HepG2 (cell line): Measurements from ENCODE around the gene MAP2K5. TPM values are rescaled to one million over a fixed set of nuclear protein-coding genes. Genes with fewer than 3 reads are reported as not detected.

Experiments used
- ATAC-seq: fragments of 200-7000 bp; cut with Tn5 transposase; 3 replicates; pipeline ENCODE4 v1.9.1; 2020; ENCODE audit warnings: mild to moderate bottlenecking, moderate library complexity
- BruUV-seq: library from RNA; stranded (reverse); fragments of 400-500 nt; replicated peaks from 2 replicates; lab custom pipeline; 2021; lab: Mats Ljungman, UMichigan
- CTCF ChIA-PET: fragments of 300-600 bp; formaldehyde crosslinking; extraction: SDS; loops from one replicate; lab custom pipeline; 2021; ENCODE audit warnings: low total read pairs, inconsistent platforms, low intra/inter-chr PET ratio; lab: Yijun Ruan, JAX
- POLR2A ChIA-PET: fragments of 350-600 bp; sonication (Branson Sonifier 250); formaldehyde crosslinking; loops from one replicate; lab custom pipeline; 2020; ENCODE audit warnings: antibody characterized with exemption, inconsistent platforms; lab: Yijun Ruan, JAX
- DNase-seq: peaks from one replicate; pipeline ENCODE4 v3.0.0-alpha.2; 2015; ENCODE audit warnings: low spot score
- FAIRE-seq: peaks from 3 replicates; lab custom pipeline; 2011; peaks lifted over from hg19 to GRCh38; lab: Jason Lieb, UNC
- H2AFZ ChIP-seq: one replicate; pipeline ENCODE4 v1.6.1; 2011; ENCODE audit warnings: low read length, inconsistent platforms
- H3K27ac ChIP-seq: fragments of 300-600 bp; 3 replicates; pipeline ENCODE4 v1.8.0; 2011; ENCODE audit warnings: mixed run types, mild to moderate bottlenecking, mixed read lengths, low read length, inconsistent platforms; ENCODE audit not compliant: insufficient read depth; ENCODE audit errors: extremely low read length
- H3K27me3 ChIP-seq, 2 experiments: fragments of 200-600 bp in 1 of 2; 2 replicates in 1 of 2; 3 replicates in 1 of 2; pipeline versions ENCODE4 v1.6.0 to v1.8.0; 2011; ENCODE audit warnings: low read length in 2 of 2, mild to moderate bottlenecking in 2 of 2, moderate library complexity in 2 of 2, inconsistent platforms in 1 of 2; ENCODE audit not compliant: insufficient read depth in 2 of 2, control insufficient read depth in 1 of 2
- H3K36me3 ChIP-seq, 2 experiments: fragments of 200-600 bp in 1 of 2; replicated peaks in 1 of 2; 2 replicates in 1 of 2; 3 replicates in 1 of 2; pipeline versions ENCODE4 v1.5.1 to v1.8.0; 2011; ENCODE audit warnings: low read length in 2 of 2, inconsistent platforms in 1 of 2; ENCODE audit not compliant: insufficient read depth in 2 of 2, control insufficient read depth in 1 of 2
- H3K4me1 ChIP-seq: 2 replicates; pipeline ENCODE4 v1.5.1; 2012; ENCODE audit warnings: low read length, inconsistent platforms; ENCODE audit not compliant: insufficient read depth
- H3K4me2 ChIP-seq: 2 replicates; pipeline ENCODE4 v1.6.0; 2011; ENCODE audit warnings: low read depth, low read length, inconsistent platforms
- H3K4me3 ChIP-seq, 3 experiments: fragments of 200-600 bp in 1 of 3; sonication (generic), shearing (Covaris generic) in 1 of 3; replicated peaks in 1 of 3; 2 replicates each; pipeline ENCODE4 v1.5.1; 2011 to 2016; ENCODE audit warnings: low read length in 3 of 3, inconsistent platforms in 2 of 3, low read depth in 2 of 3, mild to moderate bottlenecking in 2 of 3, control low read depth in 1 of 3, mixed read lengths in 1 of 3; ENCODE audit not compliant: insufficient read depth in 1 of 3
- H3K79me2 ChIP-seq: one replicate; pipeline ENCODE4 v1.6.1; 2011; ENCODE audit warnings: low read length, inconsistent platforms; ENCODE audit not compliant: insufficient read depth
- H3K9ac ChIP-seq: 2 replicates; pipeline ENCODE4 v1.6.0; 2011; ENCODE audit warnings: mild to moderate bottlenecking, low read depth, low read length, inconsistent platforms; ENCODE audit not compliant: insufficient read depth
- H3K9me3 ChIP-seq: 2 replicates; pipeline ENCODE4 v1.5.1; 2012; ENCODE audit warnings: mild to moderate bottlenecking, low read length
- H4K20me1 ChIP-seq: 2 replicates; pipeline ENCODE4 v1.6.0; 2011; ENCODE audit warnings: inconsistent platforms, mild to moderate bottlenecking, low read length, moderate library complexity; ENCODE audit not compliant: insufficient read depth
- AHDC1 ChIP-seq: sonication (generic); formaldehyde crosslinking; IDR thresholded peaks from 2 replicates; pipeline ENCODE4 v1.5.1; 2020; ENCODE audit warnings: mild to moderate bottlenecking, missing genetic modification reagents, borderline replicate concordance
- CBX5 ChIP-seq: sonication (generic); formaldehyde crosslinking; IDR thresholded peaks from 2 replicates; pipeline ENCODE4 v1.4.0; 2020; ENCODE audit warnings: missing genetic modification reagents, borderline replicate concordance
- CEBPG ChIP-seq: IDR thresholded peaks from 2 replicates; pipeline ENCODE4 v1.6.1; 2016
- ELF3 ChIP-seq: IDR thresholded peaks from 2 replicates; pipeline ENCODE4 v1.6.1; 2016; ENCODE audit warnings: missing genetic modification reagents, missing compliant biosample characterization
- ETV5 ChIP-seq: IDR thresholded peaks from 2 replicates; pipeline ENCODE4 v1.6.1; 2018; ENCODE audit warnings: missing biosample characterization, missing genetic modification reagents, inconsistent platforms, borderline replicate concordance
- MEF2D ChIP-seq: sonication (generic); formaldehyde crosslinking; IDR thresholded peaks from 2 replicates; pipeline ENCODE4 v1.5.1; 2020; ENCODE audit warnings: mild to moderate bottlenecking, missing genetic modification reagents
- NKX3-1 ChIP-seq: sonication (generic); formaldehyde crosslinking; IDR thresholded peaks from 2 replicates; pipeline ENCODE4 v1.5.0; 2020; ENCODE audit warnings: missing genetic modification reagents
- PITX1 ChIP-seq: sonication (generic); formaldehyde crosslinking; IDR thresholded peaks from 2 replicates; pipeline ENCODE4 v1.5.1; 2020; ENCODE audit warnings: mild to moderate bottlenecking, missing genetic modification reagents
- PRDM4 ChIP-seq: sonication (generic); formaldehyde crosslinking; IDR thresholded peaks from 2 replicates; pipeline ENCODE4 v1.9.0; 2021; ENCODE audit warnings: missing genetic modification reagents, borderline replicate concordance
- ZNF160 ChIP-seq: sonication (generic); formaldehyde crosslinking; IDR thresholded peaks from 2 replicates; pipeline ENCODE4 v1.8.0; 2022; ENCODE audit warnings: mild to moderate bottlenecking, inconsistent platforms, missing genetic modification reagents
- ZNF232 ChIP-seq: sonication (generic); formaldehyde crosslinking; IDR thresholded peaks from 2 replicates; pipeline ENCODE4 v1.4.0; 2020; ENCODE audit warnings: missing genetic modification reagents, borderline replicate concordance
- ZNF552 ChIP-seq: sonication (generic); formaldehyde crosslinking; IDR thresholded peaks from 2 replicates; pipeline ENCODE4 v1.9.0; 2022; ENCODE audit warnings: missing genetic modification reagents, mild to moderate bottlenecking, borderline replicate concordance
- ZNF577 ChIP-seq: sonication (generic); formaldehyde crosslinking; IDR thresholded peaks from 2 replicates; pipeline ENCODE4 v1.4.0; 2020; ENCODE audit warnings: mild to moderate bottlenecking, low read depth, missing genetic modification reagents, borderline replicate concordance
- WGBS: methylation state at CpG from one replicate; pipeline ENCODE4 v1.1.6; 2017; ENCODE audit warnings: low lambda C conversion rate; 5-methylcytosine and 5-hydroxymethylcytosine counted together
- in situ Hi-C: cut with HindIII; loops from 2 replicates; pipeline ENCODE4 v1.10.0; 2017; ENCODE audit warnings: low pct_unique_long_range_greater_than_20kb; ENCODE audit not compliant: extremely low pct_ligation_motif_present
- intact Hi-C: fragments of 100-400 bp; cut with micrococcal nuclease; formaldehyde crosslinking; loops from one replicate; pipeline ENCODE4 v1.10.0; 2022; ENCODE audit not compliant: unreplicated experiment
- polyA plus RNA-seq, 8 experiments: library from polyadenylated mRNA; depleted of rRNA in 3 of 8; stranded (reverse) in 7 of 8; unstranded in 1 of 8; fragments of >200 nt; fragmentation: Illumina TruSeq in 4 of 8; extraction: Trizol in 4 of 8; gene quantifications; 2 replicates each; pipeline versions ENCODE4 v1.2.1 to v1.2.3, GENCODE V29; 2011 to 2016; ENCODE audit warnings: low read depth in 4 of 8, missing spikeins in 1 of 8, mixed read lengths in 1 of 8; ENCODE audit not compliant: insufficient read depth in 1 of 8
- total RNA-seq, 5 experiments: library from RNA; depleted of rRNA; stranded (reverse); fragments of >200 nt; fragmentation: Illumina TruSeq; extraction: Trizol; gene quantifications; 2 replicates each; pipeline ENCODE4 v1.2.3, GENCODE V29; 2016; ENCODE audit warnings: low read depth in 1 of 5

MAP2K5 gene
- total and polyA plus RNA-seq, 2 of the 13 experiments (the other 11 are each of a cell fraction or from before 2014, with no cell fraction given), result 4.0 to 4.3 TPM

GRCh38 chr15:67615131-67615534 lies 72.6 kb downstream of the MAP2K5 start (continued):
- TF ChIP-seq ETV5 (CRISPR knock-in tag) (peak; percentile 34; the same call in 1 of the 2 replicates), PITX1 (CRISPR knock-in tag) (peak; percentile 42; the same call in 1 of the 2 replicates), MEF2D (CRISPR knock-in tag) (peak; percentile 20; the same call in 1 of the 2 replicates), CEBPG (peak; percentile 12; the same call in 1 of the 2 replicates), ELF3 (CRISPR knock-in tag) (0 out of 2 replicates have a peak, but pooled peaks have one; percentile 42), AHDC1 (CRISPR knock-in tag) (peak; percentile 66; the same call in 1 of the 2 replicates)

DNA sequence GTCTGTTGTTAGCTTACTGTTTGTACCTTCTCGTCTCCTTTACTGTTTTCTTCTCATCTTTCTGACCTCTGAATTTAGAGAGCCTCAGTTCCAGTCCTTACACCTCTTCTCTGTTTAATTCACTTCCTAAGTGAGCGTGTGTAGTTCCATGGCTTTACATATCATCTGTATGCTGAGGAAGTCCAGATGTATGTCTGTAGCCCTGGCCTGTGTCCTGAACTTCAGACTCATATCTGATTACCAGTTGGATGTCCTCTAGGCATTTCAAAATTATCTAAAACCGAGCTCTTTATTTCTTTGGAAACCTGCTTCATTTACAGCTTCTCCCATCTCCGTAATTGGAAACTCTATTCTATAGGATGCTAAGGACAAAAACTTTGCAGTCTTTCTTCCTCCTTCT lies 75.8 kb downstream of the MAP2K5 start:
- H3K27ac ChIP-seq, result no peak overlapping the region
- CTCF ChIA-PET, result no interaction called here
- no peaks in the 10 kb centered on the region for H3K9me3 ChIP-seq
- FAIRE-seq (no peak), DNase-seq (no peak), ATAC-seq (no peak)
- no peaks in the 10 kb centered on the region for H3K36me3 ChIP-seq
- H3K9ac ChIP-seq, result no peak overlapping the region
- no peak overlapping the region for H3K4me2 ChIP-seq
- no peaks in the 10 kb centered on the region for H3K27me3 ChIP-seq
- in situ Hi-C loops, result no loop called here
- TF ChIP-seq ZNF552 (CRISPR knock-in tag) (no peak), ZNF160 (no peak), NKX3-1 (no peak), ZNF577 (CRISPR knock-in tag) (no peak), PRDM4 (CRISPR knock-in tag) (no peak), CBX5 (CRISPR knock-in tag) (no peak), ZNF232 (CRISPR knock-in tag) (no peak)
- intact Hi-C loops, result no loop called here
- no peak overlapping the region for H3K4me3 ChIP-seq
- POLR2A ChIA-PET, result no interaction called here
- H3K4me1 ChIP-seq, result peaks cover 21% of the 10 kb centered on the region
- H4K20me1 ChIP-seq, result no peaks in the 10 kb centered on the region
- H2AFZ ChIP-seq, result no peak overlapping the region
- 70% methylated on average over 4 of the region's 4 CpGs for WGBS
- BruUV-seq, result no TSS peak
- H3K79me2 ChIP-seq, result no peaks in the 10 kb centered on the region
